Muscle layer of duodenum (tissue), 2 donors: Measurements from ENCODE around the gene CST5.
"Not testable (repeated sequence)": the region's sequence is repeated elsewhere in the genome, so short reads cannot be mapped to it uniquely, and the experiment has no call there.

Experiments used
- H3K27ac ChIP-seq: one replicate; pipeline ENCODE4 v1.7.0; 2013; ENCODE audit warnings: mild to moderate bottlenecking, low read length
- H3K27me3 ChIP-seq: one replicate; pipeline ENCODE4 v1.7.0; 2013; ENCODE audit warnings: low read depth, mild to moderate bottlenecking, control low read depth, low read length
- H3K36me3 ChIP-seq, 2 donors: one replicate each; pipeline ENCODE4 v1.7.0; 2013; ENCODE audit warnings: low read length in 2 of 2, control low read depth in 1 of 2, mild to moderate bottlenecking in 1 of 2; ENCODE audit not compliant: insufficient read depth in 2 of 2, control insufficient read depth in 1 of 2
- H3K4me1 ChIP-seq, 2 donors: one replicate each; pipeline ENCODE4 v1.7.0; 2013; ENCODE audit warnings: low read length in 2 of 2, mild to moderate bottlenecking in 2 of 2, control low read depth in 1 of 2, moderate library complexity in 1 of 2; ENCODE audit not compliant: insufficient read depth in 2 of 2, control insufficient read depth in 1 of 2
- H3K4me3 ChIP-seq, 2 donors: one replicate each; pipeline ENCODE4 v1.7.0; 2013; ENCODE audit warnings: low read length in 2 of 2, low read depth in 1 of 2, mild to moderate bottlenecking in 1 of 2
- H3K9me3 ChIP-seq, 2 donors: one replicate each; pipeline ENCODE4 v1.7.0; 2013; ENCODE audit warnings: low read length in 2 of 2, control low read depth in 1 of 2, mild to moderate bottlenecking in 1 of 2; ENCODE audit not compliant: control insufficient read depth in 1 of 2
- donor health status: healthy.

Gene CST5

GRCh38 chr20:23918896-23919295 is 39.3 kb upstream of the CST5 start:
- Histone ChIP-seq H3K9me3 (no peaks in the 10 kb centered on the region), H3K27me3 (no peaks in the 10 kb centered on the region), H3K27ac (no peak overlapping the region), H3K36me3 (no peaks in the 10 kb centered on the region), H3K4me3 (no peak overlapping the region), H3K4me1 (peaks cover 0 to 13% of the 10 kb centered on the region in 2 donors)

GRCh38 chr20:23918101-23918862 is 38.7 kb upstream of the CST5 start:
- H3K4me1 ChIP-seq: peaks cover 0 to 13% of the 10 kb centered on the region in 2 donors
- no peak overlapping the region for H3K4me3 ChIP-seq
- no peak overlapping the region for H3K27ac ChIP-seq
- no peaks in the 10 kb centered on the region for H3K36me3 ChIP-seq
- H3K9me3 ChIP-seq: no peaks in the 10 kb centered on the region
- no peaks in the 10 kb centered on the region for H3K27me3 ChIP-seq

GRCh38 chr20:23917024-23917725 is 37.6 kb upstream of the CST5 start:
- Histone ChIP-seq H3K4me3 (no peak overlapping the region), H3K27me3 (no peaks in the 10 kb centered on the region), H3K4me1 (peaks cover 0 to 13% of the 10 kb centered on the region in 2 donors), H3K9me3 (no peaks in the 10 kb centered on the region), H3K27ac (no peak overlapping the region), H3K36me3 (no peaks in the 10 kb centered on the region)

- Histone ChIP-seq H3K27ac (no peak overlapping the region), H3K4me1 (peaks cover 0 to 13% of the 10 kb centered on the region in 2 donors), H3K27me3 (no peaks in the 10 kb centered on the region), H3K4me3 (no peak overlapping the region), H3K36me3 (no peaks in the 10 kb centered on the region), H3K9me3 (no peaks in the 10 kb centered on the region)
Observed at GRCh38 chr20:23915844-23916243, 36.3 kb upstream of the CST5 start.

- not testable (repeated sequence) for H3K27ac ChIP-seq, H3K27me3 ChIP-seq, H3K9me3 ChIP-seq, H3K4me3 ChIP-seq, H3K4me1 ChIP-seq, H3K36me3 ChIP-seq
Observed at GRCh38 chr20:23914469-23914868, 34.9 kb upstream of the CST5 start.

- no peak overlapping the region for H3K4me3 ChIP-seq
- H3K4me1 ChIP-seq: no peaks in the 10 kb centered on the region
- no peaks in the 10 kb centered on the region for H3K27me3 ChIP-seq
- no peak overlapping the region for H3K27ac ChIP-seq
- H3K9me3 ChIP-seq: peaks cover 0 to 6% of the 10 kb centered on the region in 2 donors
- no peaks in the 10 kb centered on the region for H3K36me3 ChIP-seq
Observed at GRCh38 chr20:23910210-23910609, 30.7 kb upstream of the CST5 start.

- Histone ChIP-seq H3K27ac (no peak overlapping the region), H3K4me3 (no peak overlapping the region), H3K4me1 (no peaks in the 10 kb centered on the region), H3K9me3 (peaks cover 0 to 6% of the 10 kb centered on the region in 2 donors), H3K36me3 (no peaks in the 10 kb centered on the region), H3K27me3 (no peaks in the 10 kb centered on the region)
Observed at GRCh38 chr20:23909390-23909789, 29.8 kb upstream of the CST5 start.

GRCh38 chr20:23907579-23907978 is 28.0 kb upstream of the CST5 start:
- H3K27me3 ChIP-seq: no peaks in the 10 kb centered on the region
- H3K27ac ChIP-seq: no peak overlapping the region
- no peak overlapping the region for H3K4me3 ChIP-seq
- peaks cover 0 to 9% of the 10 kb centered on the region in 2 donors for H3K9me3 ChIP-seq
- H3K4me1 ChIP-seq: no peaks in the 10 kb centered on the region
- no peaks in the 10 kb centered on the region for H3K36me3 ChIP-seq

GRCh38 chr20:23902396-23902795 is 22.8 kb upstream of the CST5 start:
- H3K4me1 ChIP-seq, H3K27me3 ChIP-seq, H3K36me3 ChIP-seq, H3K27ac ChIP-seq, H3K4me3 ChIP-seq, H3K9me3 ChIP-seq: not testable (repeated sequence)

- H3K9me3 ChIP-seq, H3K36me3 ChIP-seq, H3K27me3 ChIP-seq, H3K27ac ChIP-seq, H3K4me1 ChIP-seq, H3K4me3 ChIP-seq: not testable (repeated sequence)
Observed at GRCh38 chr20:23890867-23891266, 11.3 kb upstream of the CST5 start.

GRCh38 chr20:23889775-23890187 is 10.2 kb upstream of the CST5 start:
- Histone ChIP-seq H3K4me1 (no peaks in the 10 kb centered on the region), H3K36me3 (no peaks in the 10 kb centered on the region), H3K9me3 (no peaks in the 10 kb centered on the region), H3K27me3 (no peaks in the 10 kb centered on the region), H3K4me3 (no peak overlapping the region), H3K27ac (no peak overlapping the region)
